WI38 (cell line): ENCODE measurements around the gene TMEM86A.
A peak's percentile ranks its signal among the peaks of the same experiment; 100 is the strongest.

Experiments
- H3K4me3 ChIP-seq: 2 replicates; pipeline ENCODE4 v1.5.1; 2011; ENCODE audit warnings: low read depth, mild to moderate bottlenecking, control low read depth, low read length
- TF ChIP-seq, protein P1 (sequence below): IDR thresholded peaks from 2 replicates; pipeline ENCODE4 v1.5.1; 2012; ENCODE audit warnings: low read depth, mild to moderate bottlenecking, control low read depth, low read length

The TMEM86A gene

DNA sequence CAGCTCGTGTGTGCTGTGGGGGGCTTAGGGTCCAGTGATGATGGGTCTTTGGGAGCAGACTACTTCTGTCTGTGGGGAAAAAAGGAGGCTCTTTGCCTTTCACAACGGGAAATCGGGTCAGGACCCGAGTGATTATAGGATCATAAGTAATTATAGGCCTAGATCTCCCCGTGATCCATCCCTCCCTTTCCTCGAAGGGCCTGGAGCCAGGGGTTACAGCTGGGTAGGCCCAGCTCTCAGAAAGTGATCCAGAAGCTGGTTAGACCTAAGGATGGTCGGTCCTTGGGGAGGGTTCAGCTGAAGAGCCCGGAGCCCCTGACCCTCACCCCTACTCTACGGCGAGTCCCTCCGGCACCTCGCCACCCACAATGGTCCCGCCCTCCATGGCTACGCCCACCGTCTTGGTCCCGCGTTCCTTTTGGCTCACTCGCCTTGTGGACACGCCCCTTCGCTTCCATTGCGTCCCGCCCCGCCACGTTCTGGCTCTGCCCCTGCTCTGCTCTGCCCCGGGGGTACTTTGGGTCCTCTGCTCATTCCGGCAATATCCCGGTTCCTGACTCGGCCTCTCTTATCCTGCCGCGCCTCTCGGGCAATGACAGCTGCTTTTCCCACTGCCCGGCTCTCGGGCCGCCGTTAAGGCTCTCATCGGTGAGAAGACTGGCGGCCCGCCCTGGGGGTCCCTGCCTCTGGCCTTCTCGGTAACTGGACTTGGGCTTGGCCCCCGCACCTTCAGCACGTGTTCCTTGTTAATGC is 22.4 kb downstream of the TMEM86A start:
- TF ChIP-seq, protein P1, sequence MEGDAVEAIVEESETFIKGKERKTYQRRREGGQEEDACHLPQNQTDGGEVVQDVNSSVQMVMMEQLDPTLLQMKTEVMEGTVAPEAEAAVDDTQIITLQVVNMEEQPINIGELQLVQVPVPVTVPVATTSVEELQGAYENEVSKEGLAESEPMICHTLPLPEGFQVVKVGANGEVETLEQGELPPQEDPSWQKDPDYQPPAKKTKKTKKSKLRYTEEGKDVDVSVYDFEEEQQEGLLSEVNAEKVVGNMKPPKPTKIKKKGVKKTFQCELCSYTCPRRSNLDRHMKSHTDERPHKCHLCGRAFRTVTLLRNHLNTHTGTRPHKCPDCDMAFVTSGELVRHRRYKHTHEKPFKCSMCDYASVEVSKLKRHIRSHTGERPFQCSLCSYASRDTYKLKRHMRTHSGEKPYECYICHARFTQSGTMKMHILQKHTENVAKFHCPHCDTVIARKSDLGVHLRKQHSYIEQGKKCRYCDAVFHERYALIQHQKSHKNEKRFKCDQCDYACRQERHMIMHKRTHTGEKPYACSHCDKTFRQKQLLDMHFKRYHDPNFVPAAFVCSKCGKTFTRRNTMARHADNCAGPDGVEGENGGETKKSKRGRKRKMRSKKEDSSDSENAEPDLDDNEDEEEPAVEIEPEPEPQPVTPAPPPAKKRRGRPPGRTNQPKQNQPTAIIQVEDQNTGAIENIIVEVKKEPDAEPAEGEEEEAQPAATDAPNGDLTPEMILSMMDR, result no peak

DNA sequence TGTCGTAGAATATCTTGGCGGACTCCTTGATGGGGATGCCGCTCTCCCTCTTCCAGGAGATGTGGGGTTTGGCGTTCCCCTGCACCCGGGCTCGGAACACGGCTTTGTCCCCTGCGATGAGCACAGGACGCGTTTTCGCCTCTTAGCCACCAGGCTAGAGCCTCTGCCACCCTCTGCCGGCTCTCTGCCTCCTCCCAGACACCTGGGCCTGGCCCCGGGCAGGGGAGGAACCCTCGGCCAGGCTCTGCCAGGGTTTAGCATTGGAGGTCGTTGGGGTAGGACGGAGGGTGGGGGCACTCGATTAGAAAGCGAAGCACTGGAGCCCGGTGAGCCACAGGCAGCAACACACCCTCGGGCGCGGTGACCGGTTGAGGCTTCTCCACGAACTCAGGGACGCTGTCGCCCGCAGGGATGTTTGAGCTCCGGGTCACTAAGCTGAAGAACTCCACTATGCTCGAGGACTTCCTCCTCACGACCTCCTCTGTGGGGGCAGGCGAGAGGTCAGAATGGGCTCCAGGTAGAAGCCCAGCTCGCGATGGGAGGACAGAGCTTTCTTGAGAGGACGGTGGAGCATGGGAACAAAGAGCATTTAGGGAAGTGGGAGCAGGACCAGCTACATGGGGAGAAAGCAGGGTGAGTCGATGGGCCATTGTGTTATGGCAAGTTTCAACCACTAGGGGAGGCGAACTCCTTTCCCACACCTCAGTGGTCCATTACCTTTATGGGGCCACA is 23.1 kb downstream of the TMEM86A start:
- peak overlapping the region; percentile 54 for H3K4me3 ChIP-seq

More for the DNA sequence above, 22.4 kb downstream of the TMEM86A start:
- H3K4me3 ChIP-seq, result peak overlapping the region; percentile 54

DNA sequence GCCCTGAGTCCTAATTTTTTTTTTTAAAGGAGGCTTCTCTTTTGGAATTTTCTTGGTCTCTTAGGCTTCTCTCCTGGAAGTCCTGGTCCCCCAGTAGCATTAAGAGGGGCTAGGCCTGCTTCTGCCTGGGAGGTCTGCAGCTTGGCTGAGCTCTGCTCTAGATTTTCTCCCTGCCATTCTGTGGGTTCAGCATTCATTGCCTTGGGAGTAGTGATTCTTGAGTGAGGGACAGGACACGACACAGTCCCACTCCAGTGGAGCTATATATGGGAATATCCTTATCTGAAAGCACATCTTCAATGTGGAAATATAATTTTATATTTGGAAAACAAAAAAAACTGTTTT is 23.7 kb downstream of the TMEM86A start:
- TF ChIP-seq, protein P1, result no peak
- H3K4me3 ChIP-seq, result no peak overlapping the region; the same call in 1 of the 2 replicates

More for the DNA sequence above, 23.1 kb downstream of the TMEM86A start:
- TF ChIP-seq, protein P1, result peak; percentile 77

DNA sequence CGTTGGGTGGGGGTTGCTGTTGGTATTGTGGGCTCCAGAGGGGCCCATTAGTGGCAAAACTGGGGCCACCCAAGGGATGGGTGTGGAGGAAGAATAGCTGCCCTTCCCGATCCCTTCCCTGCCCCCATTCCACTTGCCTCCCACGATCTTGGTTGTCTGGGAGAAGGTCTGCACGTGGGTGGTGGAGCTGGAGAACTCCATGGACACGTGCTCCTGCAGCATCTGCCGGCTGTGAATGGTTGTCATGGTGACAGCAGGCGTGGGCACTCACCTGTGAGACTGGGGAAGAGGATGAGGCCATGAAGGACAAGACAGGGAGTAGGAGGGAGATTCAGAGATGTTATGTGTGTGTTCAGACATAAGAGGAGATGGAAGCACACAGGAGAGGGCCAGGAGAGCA is 25.4 kb downstream of the TMEM86A start:
- H3K4me3 ChIP-seq, result no peak overlapping the region
- TF ChIP-seq, protein P1, result no peak

DNA sequence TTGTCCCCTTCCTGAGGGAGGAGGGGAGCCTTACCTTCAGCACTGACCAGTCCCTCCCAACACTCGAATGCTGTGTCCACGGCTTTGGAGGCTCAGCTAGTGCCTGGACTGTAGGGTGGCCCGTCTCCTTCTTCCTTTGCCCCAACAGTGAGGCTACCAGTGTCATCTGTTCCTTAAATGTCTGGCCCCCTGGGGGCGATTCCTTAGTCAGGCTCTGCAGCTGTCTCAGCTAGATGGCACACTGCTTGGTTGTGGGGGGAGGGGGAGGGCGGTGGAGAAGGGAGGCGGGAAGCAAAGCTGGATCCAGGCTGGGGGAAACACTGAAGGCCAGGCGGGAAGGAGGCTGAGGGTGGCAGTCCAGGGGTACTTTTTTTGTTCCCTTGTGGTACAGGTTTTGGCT is 27.5 kb downstream of the TMEM86A start, which contains the start of gene IGSF22:
Gene IGSF22 (minus strand): TSS at position 149 of the 400 bp plus-strand sequence. CDS start 1,952 bp downstream, outside the sequence.
- TF ChIP-seq, protein P1, result no peak
- H3K4me3 ChIP-seq, result no peak within 1 kb of the TSS

GRCh38 chr11:18727479-18728236 is 29.1 kb downstream of the TMEM86A start:
- TF ChIP-seq, protein P1, result peak; percentile 94
- no peak overlapping the region for H3K4me3 ChIP-seq
